Smooth muscle cell (in vitro differentiated cells): ENCODE results near the gene MSGN1. TPM values are rescaled to one million over a fixed set of nuclear protein-coding genes. Genes with fewer than 3 reads are reported as not detected.

Experiments used
- DNase-seq: peaks from one replicate; lab custom pipeline; 2025; ENCODE audit not compliant: unreplicated experiment; lab: John Stamatoyannopoulos, UW
- H2AFZ ChIP-seq: fragments of 200-600 bp; sonication (generic); 2 replicates; pipeline ENCODE4 v1.6.0; 2016; ENCODE audit warnings: antibody characterized with exemption, low read depth, mild to moderate bottlenecking
- H3F3A ChIP-seq: fragments of 200-600 bp; sonication (generic); 2 replicates; pipeline ENCODE4 v1.6.0; 2017; ENCODE audit warnings: antibody characterized with exemption, low read depth
- H3K27ac ChIP-seq: fragments of 200-600 bp; sonication (generic); 2 replicates; pipeline ENCODE4 v1.5.1; 2016; ENCODE audit warnings: low read depth, mild to moderate bottlenecking
- H3K27me3 ChIP-seq: fragments of 200-600 bp; sonication (generic); 2 replicates; pipeline ENCODE4 v1.6.1; 2016; ENCODE audit warnings: low read depth, mild to moderate bottlenecking
- H3K36me3 ChIP-seq: fragments of 200-600 bp; sonication (generic); 2 replicates; pipeline ENCODE4 v1.5.1; 2016; ENCODE audit warnings: low read depth
- H3K4me1 ChIP-seq: fragments of 200-600 bp; sonication (generic); 2 replicates; pipeline ENCODE4 v1.5.1; 2016; ENCODE audit warnings: low read depth
- H3K4me2 ChIP-seq: fragments of 200-600 bp; sonication (generic); 2 replicates; pipeline ENCODE4 v1.6.0; 2016; ENCODE audit warnings: mild to moderate bottlenecking
- H3K4me3 ChIP-seq: fragments of 200-600 bp; sonication (generic); 2 replicates; pipeline ENCODE4 v1.5.1; 2016; ENCODE audit warnings: mild to moderate bottlenecking
- H3K79me2 ChIP-seq: fragments of 200-600 bp; sonication (generic); 2 replicates; pipeline ENCODE4 v1.6.0; 2016; ENCODE audit warnings: low read depth, mild to moderate bottlenecking
- H3K9ac ChIP-seq: fragments of 200-600 bp; sonication (generic); 2 replicates; pipeline ENCODE4 v1.6.0; 2016; ENCODE audit warnings: low read depth
- H3K9me3 ChIP-seq: fragments of 200-600 bp; sonication (generic); replicated peaks from 2 replicates; pipeline ENCODE4 v1.5.1; 2016; ENCODE audit warnings: low read depth
- H4K20me1 ChIP-seq: fragments of 200-600 bp; sonication (generic); 2 replicates; pipeline ENCODE4 v1.6.0; 2016; ENCODE audit warnings: low read depth
- WGBS: methylation state at CpG from one replicate; pipeline ENCODE4 v1.1.7; 2016; ENCODE audit warnings: low lambda C conversion rate; 5-methylcytosine and 5-hydroxymethylcytosine counted together
- polyA plus RNA-seq: library from polyadenylated mRNA; unstranded; fragments of >200 nt; fragmentation: Nextera tagmentation; extraction: Ambion mirVana; gene quantifications from 2 replicates; pipeline ENCODE4 v1.2.1, GENCODE V29; 2016
- total RNA-seq: library from RNA; depleted of rRNA; stranded (reverse); fragments of >200 nt; gene quantifications from 2 replicates; pipeline ENCODE4 v1.2.3, GENCODE V29; 2014
- TF ChIP-seq, protein P1 (sequence below): fragments of 200-600 bp; sonication (generic); IDR thresholded peaks from 2 replicates; pipeline ENCODE4 v1.5.1; 2017; ENCODE audit warnings: borderline replicate concordance, mild to moderate bottlenecking, antibody characterized with exemption; ENCODE audit not compliant: insufficient read depth, poor library complexity, severe bottlenecking

The MSGN1 gene
- total and polyA plus RNA-seq, 2 experiments from 2014 or later: 0.56 TPM; not detected in 1

DNA sequence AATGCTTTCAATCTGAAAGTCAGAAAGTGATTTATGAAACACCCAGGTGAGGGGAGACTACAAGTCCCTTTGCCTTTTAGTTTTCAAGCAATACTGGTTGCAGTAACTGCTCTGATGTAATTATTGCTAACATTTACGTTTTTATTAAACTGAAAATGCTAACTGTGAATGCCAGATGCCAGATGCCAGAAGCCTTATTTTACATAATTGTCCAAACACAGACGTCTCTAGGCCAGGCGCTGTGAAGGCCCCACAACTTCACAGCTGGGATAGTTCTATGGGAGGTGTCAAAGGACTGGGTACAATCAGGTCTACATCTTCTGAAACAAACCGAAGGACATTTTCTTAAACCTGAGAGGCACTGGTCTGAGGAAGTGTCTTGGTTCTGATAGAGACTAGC is 27.5 kb upstream of the MSGN1 start:
- Histone ChIP-seq H4K20me1 (no peaks in the 10 kb centered on the region), H3K9me3 (no peaks in the 10 kb centered on the region), H3K27me3 (no peaks in the 10 kb centered on the region), H3F3A (peaks cover 18% of the 10 kb centered on the region), H3K27ac (no peak overlapping the region), H3K4me1 (peaks cover 13% of the 10 kb centered on the region), H2AFZ (peak overlapping the region; percentile 26), H3K9ac (no peak overlapping the region), H3K36me3 (no peaks in the 10 kb centered on the region), H3K79me2 (no peaks in the 10 kb centered on the region), H3K4me2 (peak overlapping the region; percentile 59), H3K4me3 (no peak overlapping the region)
- DNase-seq: no peak
- WGBS: 28% methylated on average over 4 of the region's 4 CpGs
- TF ChIP-seq, protein P1, sequence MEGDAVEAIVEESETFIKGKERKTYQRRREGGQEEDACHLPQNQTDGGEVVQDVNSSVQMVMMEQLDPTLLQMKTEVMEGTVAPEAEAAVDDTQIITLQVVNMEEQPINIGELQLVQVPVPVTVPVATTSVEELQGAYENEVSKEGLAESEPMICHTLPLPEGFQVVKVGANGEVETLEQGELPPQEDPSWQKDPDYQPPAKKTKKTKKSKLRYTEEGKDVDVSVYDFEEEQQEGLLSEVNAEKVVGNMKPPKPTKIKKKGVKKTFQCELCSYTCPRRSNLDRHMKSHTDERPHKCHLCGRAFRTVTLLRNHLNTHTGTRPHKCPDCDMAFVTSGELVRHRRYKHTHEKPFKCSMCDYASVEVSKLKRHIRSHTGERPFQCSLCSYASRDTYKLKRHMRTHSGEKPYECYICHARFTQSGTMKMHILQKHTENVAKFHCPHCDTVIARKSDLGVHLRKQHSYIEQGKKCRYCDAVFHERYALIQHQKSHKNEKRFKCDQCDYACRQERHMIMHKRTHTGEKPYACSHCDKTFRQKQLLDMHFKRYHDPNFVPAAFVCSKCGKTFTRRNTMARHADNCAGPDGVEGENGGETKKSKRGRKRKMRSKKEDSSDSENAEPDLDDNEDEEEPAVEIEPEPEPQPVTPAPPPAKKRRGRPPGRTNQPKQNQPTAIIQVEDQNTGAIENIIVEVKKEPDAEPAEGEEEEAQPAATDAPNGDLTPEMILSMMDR: no peak

DNA sequence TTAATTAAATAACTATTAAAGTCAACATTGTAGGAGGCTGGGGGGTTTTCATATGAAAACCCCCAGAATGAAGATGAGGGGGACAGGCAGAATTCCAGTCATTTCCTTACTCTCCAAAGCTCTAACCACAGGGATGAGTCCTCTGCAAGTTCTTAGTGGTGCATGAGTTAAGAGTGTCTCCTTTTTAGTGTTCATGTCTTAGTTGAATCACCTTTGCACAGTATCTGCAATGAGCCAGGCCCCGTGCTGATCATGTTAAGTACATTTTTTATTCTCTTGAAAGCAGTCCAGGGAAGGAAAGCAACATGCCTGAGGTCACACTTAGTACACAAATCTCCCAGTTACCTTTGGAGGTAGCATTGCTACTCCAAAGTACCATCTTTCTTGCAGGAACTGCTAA is 25.7 kb upstream of the MSGN1 start:
- H3K79me2 ChIP-seq: no peaks in the 10 kb centered on the region
- no peak overlapping the region for H3K27ac ChIP-seq
- TF ChIP-seq, protein P1: no peak
- no peaks in the 10 kb centered on the region for H3K27me3 ChIP-seq
- no peaks in the 10 kb centered on the region for H4K20me1 ChIP-seq
- peaks cover 18% of the 10 kb centered on the region for H3F3A ChIP-seq
- no peak overlapping the region for H3K9ac ChIP-seq
- DNase-seq: no peak
- H3K4me2 ChIP-seq: peak overlapping the region; percentile 11
- H3K4me1 ChIP-seq: peaks cover 13% of the 10 kb centered on the region
- H3K4me3 ChIP-seq: no peak overlapping the region
- WGBS: 70% methylated on average over 1 of the region's 1 CpG
- no peaks in the 10 kb centered on the region for H3K9me3 ChIP-seq
- H2AFZ ChIP-seq: no peak overlapping the region
- no peaks in the 10 kb centered on the region for H3K36me3 ChIP-seq

DNA sequence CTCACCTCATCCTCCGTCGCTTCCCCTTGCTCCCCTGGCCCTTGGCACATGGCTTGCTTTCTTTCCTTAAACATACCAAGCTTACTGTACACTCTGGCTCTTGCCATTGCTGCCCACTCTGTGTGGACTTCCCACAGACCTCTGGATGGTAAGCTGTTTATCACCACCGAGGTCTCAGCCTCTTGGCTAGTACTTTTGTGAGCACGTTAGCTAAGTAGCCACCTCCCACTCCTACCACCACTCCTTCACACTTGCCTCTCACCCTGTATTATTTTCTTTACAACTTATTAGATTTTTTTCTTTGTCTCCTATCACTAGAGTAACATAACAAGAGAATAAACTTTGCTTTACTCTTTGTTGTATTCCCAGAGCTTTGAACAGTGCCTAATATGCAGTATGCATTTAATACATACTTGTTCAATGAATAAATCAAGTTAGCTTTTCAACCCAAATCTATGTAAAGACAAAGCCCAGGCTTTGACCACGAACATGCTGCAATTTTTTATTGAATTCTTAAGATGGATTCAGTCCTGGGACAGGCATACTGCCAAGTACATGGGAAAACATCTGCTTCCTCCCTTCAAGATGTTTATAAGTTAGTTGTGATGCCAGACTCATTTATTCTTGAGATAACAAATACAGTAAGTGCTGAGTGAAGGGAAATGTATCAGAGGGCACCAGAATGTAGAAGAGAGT is 25.0 kb upstream of the MSGN1 start:
- Histone ChIP-seq H3K4me1 (peaks cover 13% of the 10 kb centered on the region), H3F3A (peaks cover 18% of the 10 kb centered on the region), H3K36me3 (no peaks in the 10 kb centered on the region), H3K79me2 (no peaks in the 10 kb centered on the region), H3K9ac (no peak overlapping the region), H3K27me3 (no peaks in the 10 kb centered on the region), H3K9me3 (no peaks in the 10 kb centered on the region), H3K4me2 (peak overlapping the region; percentile 53), H3K27ac (peak overlapping the region; percentile 42), H2AFZ (no peak overlapping the region), H3K4me3 (no peak overlapping the region), H4K20me1 (no peaks in the 10 kb centered on the region)
- no peak for DNase-seq
- WGBS: 49% methylated on average over 5 of the region's 5 CpGs
- TF ChIP-seq, protein P1: no peak

DNA sequence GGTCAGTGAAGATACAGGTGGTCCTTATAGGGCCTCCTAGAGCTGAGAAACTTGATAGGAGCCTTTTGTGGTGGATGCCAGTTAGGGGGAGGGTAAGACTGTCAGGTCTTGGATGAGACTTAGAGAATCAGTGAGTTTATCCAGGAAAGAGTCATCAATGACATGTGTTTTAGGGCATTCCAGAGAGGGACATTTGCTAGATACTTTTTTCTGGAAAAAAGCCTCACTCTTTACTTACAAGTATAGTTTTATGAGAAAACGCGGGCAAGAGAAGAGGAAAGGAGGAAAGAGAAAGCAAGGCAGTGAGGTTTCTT is 24.5 kb upstream of the MSGN1 start:
- no peak for DNase-seq
- peak overlapping the region; percentile 42 for H3K27ac ChIP-seq
- H3F3A ChIP-seq: peaks cover 18% of the 10 kb centered on the region
- TF ChIP-seq, protein P1: no peak
- no peaks in the 10 kb centered on the region for H4K20me1 ChIP-seq
- H2AFZ ChIP-seq: no peak overlapping the region
- H3K27me3 ChIP-seq: no peaks in the 10 kb centered on the region
- H3K36me3 ChIP-seq: no peaks in the 10 kb centered on the region
- no peaks in the 10 kb centered on the region for H3K79me2 ChIP-seq
- 79% methylated on average over 2 of the region's 2 CpGs for WGBS
- no peak overlapping the region for H3K9ac ChIP-seq
- H3K4me3 ChIP-seq: no peak overlapping the region
- peak overlapping the region; percentile 53 for H3K4me2 ChIP-seq
- peaks cover 13% of the 10 kb centered on the region for H3K4me1 ChIP-seq
- no peaks in the 10 kb centered on the region for H3K9me3 ChIP-seq
